Fibroblast of lung (primary cell): ENCODE results near the gene HSPBP1.

Experiments used
- CTCF ChIP-seq, 2 donors: IDR thresholded peaks in 1 of 2; conservative IDR thresholded peaks in 1 of 2; 1 replicate in 1 of 2; 2 replicates in 1 of 2; pipeline ENCODE4 v1.5.1; 2011 to 2012; ENCODE audit warnings: low read length in 2 of 2, control low read depth in 1 of 2, inconsistent platforms in 1 of 2, low read depth in 1 of 2, mild to moderate bottlenecking in 1 of 2
- EZH2 ChIP-seq: IDR thresholded peaks from 2 replicates; pipeline ENCODE4 v1.5.1; 2012; ENCODE audit warnings: low read length, control low read depth, mild to moderate bottlenecking; ENCODE audit errors: missing control alignments

GRCh38 chr19:55230329-55230728 lies 49.6 kb downstream of the HSPBP1 start:
- no peak for TF ChIP-seq CTCF (conservative IDR thresholded peaks at IDR 0.05 in 1 of 2, IDR thresholded peaks at IDR 0.05 in 1 of 2; ENCODE audit: low read depth in 1 of 2, low read length in 2 of 2)
- no peak for TF ChIP-seq EZH2
